Subcutaneous adipose tissue (tissue), 4 donors: ENCODE data around the gene B3GLCT. TPM values are rescaled to one million over a fixed set of nuclear protein-coding genes. Genes with fewer than 3 reads are reported as not detected.

ENCODE experiments used
- total RNA-seq, 4 donors: library from RNA; depleted of rRNA; stranded (reverse); fragments of >200 nt; gene quantifications; one replicate each; pipeline ENCODE4 v1.1.0, GENCODE V29; 2016
- TF ChIP-seq, protein P1 (sequence below): fragments of 450-650 bp; IDR thresholded peaks from one replicate; pipeline ENCODE4 v1.5.1; 2016; ENCODE audit warnings: low read depth, mild to moderate bottlenecking, control low read depth, antibody characterized with exemption, moderate library complexity

B3GLCT gene
- total RNA-seq, 4 donors from 2014 or later: 4.9 to 15.4 (median 8.5) TPM

- TF ChIP-seq, protein P1, sequence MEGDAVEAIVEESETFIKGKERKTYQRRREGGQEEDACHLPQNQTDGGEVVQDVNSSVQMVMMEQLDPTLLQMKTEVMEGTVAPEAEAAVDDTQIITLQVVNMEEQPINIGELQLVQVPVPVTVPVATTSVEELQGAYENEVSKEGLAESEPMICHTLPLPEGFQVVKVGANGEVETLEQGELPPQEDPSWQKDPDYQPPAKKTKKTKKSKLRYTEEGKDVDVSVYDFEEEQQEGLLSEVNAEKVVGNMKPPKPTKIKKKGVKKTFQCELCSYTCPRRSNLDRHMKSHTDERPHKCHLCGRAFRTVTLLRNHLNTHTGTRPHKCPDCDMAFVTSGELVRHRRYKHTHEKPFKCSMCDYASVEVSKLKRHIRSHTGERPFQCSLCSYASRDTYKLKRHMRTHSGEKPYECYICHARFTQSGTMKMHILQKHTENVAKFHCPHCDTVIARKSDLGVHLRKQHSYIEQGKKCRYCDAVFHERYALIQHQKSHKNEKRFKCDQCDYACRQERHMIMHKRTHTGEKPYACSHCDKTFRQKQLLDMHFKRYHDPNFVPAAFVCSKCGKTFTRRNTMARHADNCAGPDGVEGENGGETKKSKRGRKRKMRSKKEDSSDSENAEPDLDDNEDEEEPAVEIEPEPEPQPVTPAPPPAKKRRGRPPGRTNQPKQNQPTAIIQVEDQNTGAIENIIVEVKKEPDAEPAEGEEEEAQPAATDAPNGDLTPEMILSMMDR: no peak
Measured at GRCh38 chr13:31191748-31192147, 8.0 kb upstream of the B3GLCT start.

DNA sequence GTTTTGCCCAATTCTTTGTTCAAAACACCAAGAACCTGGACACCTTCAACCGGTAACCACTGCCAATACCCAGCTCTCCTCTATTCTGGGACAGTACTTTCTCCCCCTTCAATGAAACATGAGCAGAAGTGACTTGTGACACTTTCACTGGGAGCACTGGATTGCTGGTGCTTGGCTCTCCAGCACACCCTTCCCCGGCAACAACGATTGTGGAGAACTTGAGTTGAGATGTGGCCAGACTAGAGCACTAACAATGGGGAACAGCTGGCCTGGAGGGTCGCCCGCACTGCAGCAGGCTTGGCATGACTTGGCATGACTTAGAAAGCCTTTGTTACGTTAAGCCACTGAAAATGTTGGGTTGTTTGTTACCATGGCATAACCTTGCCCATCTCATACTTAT lies 7.5 kb upstream of the B3GLCT start:
- TF ChIP-seq, protein P1: no peak

DNA sequence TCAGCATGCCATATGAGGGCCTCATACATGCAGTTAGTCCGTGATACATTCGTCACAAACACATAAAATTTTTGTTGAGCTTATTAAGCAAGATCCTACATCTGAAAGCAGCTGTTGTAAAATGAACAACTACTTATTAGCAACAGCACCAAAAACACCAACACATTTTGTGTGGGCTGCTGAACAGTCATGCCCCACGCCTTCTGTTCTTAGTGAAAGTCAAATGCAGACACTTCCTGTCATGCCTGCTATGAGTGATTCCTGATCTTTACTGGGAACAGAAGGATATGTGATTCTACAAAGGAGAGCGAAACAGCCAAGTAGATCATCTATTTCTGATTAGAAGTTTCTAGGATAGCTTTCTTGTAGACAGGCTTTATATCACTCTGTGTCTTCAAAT lies 4.2 kb upstream of the B3GLCT start:
- TF ChIP-seq, protein P1: no peak

DNA sequence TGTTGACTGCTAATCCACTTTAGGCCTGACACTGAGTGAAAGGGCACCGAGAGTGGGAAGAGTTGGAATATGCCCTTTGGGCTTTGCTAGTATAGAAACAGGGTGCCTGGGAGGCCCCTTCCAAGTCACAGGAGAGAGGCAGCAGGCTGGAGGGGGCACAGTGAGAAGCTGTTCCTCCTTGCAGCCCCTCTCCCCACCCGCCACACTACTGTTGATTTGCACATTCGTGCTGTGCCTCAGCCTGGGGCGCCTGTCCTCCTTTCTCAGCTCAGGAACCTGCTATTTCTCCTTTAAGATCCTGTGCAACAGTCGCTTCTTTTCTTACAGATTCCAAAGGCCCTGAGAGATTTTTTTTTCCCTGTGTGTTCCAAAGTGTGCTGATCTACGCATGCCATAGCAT lies 2.8 kb upstream of the B3GLCT start:
- TF ChIP-seq, protein P1: no peak

GRCh38 chr13:31198519-31198918 lies 1.3 kb upstream of the B3GLCT start:
- TF ChIP-seq, protein P1: no peak

DNA sequence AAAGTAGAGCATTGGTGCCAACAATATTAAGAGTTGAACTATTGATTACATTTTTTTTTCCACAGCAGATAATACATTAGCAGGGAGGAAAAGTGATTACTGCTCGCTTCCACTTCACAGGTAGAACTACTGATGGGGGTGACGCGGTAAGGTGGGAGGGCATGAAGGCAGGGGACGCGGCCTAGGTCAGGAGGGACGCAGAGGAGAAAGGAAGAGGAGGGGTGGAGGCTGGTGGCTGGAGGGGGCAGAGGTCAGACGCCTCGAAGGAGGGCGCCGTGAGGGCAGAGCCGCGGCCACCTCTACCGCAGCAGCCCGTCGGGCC lies 287 bp upstream of the B3GLCT start:
- TF ChIP-seq, protein P1: no peak

- TF ChIP-seq, protein P1: no peak
Measured at GRCh38 chr13:31200637-31200971, 829 bp downstream of the B3GLCT start.
